HFFc6 (cell line): Measurements from ENCODE around the gene CLTCL1. TPM values are rescaled to one million over a fixed set of nuclear protein-coding genes. Genes with fewer than 3 reads are reported as not detected.

Experiments used
- DNase-seq: peaks from one replicate; pipeline ENCODE4 v3.0.0-alpha.2; 2018
- H3K27ac Mint-ChIP-seq: 2 replicates; pipeline ENCODE4 v1.8.0; 2020; ENCODE audit warnings: mild to moderate bottlenecking, mixed read lengths
- H3K27me3 Mint-ChIP-seq: 2 replicates; pipeline ENCODE4 v1.8.0; 2021; ENCODE audit warnings: mild to moderate bottlenecking, moderate library complexity, mixed read lengths; ENCODE audit not compliant: insufficient read depth
- H3K36me3 Mint-ChIP-seq: 2 replicates; pipeline ENCODE4 v1.8.0; 2021; ENCODE audit warnings: low read depth, mixed read lengths
- H3K4me1 Mint-ChIP-seq: 2 replicates; pipeline ENCODE4 v1.8.0; 2020; ENCODE audit warnings: low read depth, mixed read lengths
- H3K4me3 Mint-ChIP-seq: 2 replicates; pipeline ENCODE4 v1.8.0; 2020; ENCODE audit warnings: mild to moderate bottlenecking, moderate library complexity, mixed read lengths
- H3K9me3 Mint-ChIP-seq: 2 replicates; pipeline ENCODE4 v1.8.0; 2020; ENCODE audit warnings: mild to moderate bottlenecking, mixed read lengths
- total RNA-seq, 6 experiments: library from RNA; stranded (reverse); fragmentation: NEBNext Ultra II Directional; extraction: Animal tissue kit (Norgen Biotek cat#: 25700); gene quantifications; 2 replicates in 1 of 6; 3 replicates in 5 of 6; pipeline ENCODE4 v1.2.3, GENCODE V29; 2021
- TF ChIP-seq, protein P1 (sequence below): fragments of 200-600 bp; sonication (generic); IDR thresholded peaks from 2 replicates; pipeline ENCODE4 v1.5.0; 2021; ENCODE audit warnings: antibody characterized with exemption, mild to moderate bottlenecking

Gene CLTCL1
- total RNA-seq, 6 experiments from 2014 or later, result 6.3 to 9.0 (median 7.3) TPM

DNA sequence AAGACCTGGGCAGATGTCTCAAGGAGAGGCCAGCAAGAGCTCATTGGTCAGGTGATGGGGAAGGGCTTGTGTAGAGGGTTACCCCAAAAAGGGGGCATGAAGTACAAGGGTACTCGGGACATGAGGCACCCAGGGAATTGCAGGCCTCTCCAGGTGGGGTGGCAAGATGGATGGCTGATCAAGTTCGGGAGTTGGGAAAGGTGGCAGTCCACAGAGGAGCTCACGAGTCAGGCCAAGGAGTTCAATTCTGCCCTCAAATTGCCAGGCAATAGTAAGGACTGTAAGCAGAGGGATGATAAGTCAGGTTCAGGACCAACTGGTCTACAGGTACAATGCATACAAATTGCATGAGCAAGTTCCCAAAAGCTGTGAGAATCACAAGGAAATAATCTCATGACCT lies 70.7 kb downstream of the CLTCL1 start:
- no peak overlapping the region for H3K27ac Mint-ChIP-seq
- no peaks in the 10 kb centered on the region for H3K9me3 Mint-ChIP-seq
- H3K27me3 Mint-ChIP-seq, result peaks cover 2% of the 10 kb centered on the region; the same call in 1 of the 2 replicates
- DNase-seq, result no peak
- 0 out of 2 replicates have a peak, but pooled peaks cover 5% of the 10 kb centered on the region for H3K36me3 Mint-ChIP-seq
- H3K4me3 Mint-ChIP-seq, result no peak overlapping the region
- TF ChIP-seq, protein P1, sequence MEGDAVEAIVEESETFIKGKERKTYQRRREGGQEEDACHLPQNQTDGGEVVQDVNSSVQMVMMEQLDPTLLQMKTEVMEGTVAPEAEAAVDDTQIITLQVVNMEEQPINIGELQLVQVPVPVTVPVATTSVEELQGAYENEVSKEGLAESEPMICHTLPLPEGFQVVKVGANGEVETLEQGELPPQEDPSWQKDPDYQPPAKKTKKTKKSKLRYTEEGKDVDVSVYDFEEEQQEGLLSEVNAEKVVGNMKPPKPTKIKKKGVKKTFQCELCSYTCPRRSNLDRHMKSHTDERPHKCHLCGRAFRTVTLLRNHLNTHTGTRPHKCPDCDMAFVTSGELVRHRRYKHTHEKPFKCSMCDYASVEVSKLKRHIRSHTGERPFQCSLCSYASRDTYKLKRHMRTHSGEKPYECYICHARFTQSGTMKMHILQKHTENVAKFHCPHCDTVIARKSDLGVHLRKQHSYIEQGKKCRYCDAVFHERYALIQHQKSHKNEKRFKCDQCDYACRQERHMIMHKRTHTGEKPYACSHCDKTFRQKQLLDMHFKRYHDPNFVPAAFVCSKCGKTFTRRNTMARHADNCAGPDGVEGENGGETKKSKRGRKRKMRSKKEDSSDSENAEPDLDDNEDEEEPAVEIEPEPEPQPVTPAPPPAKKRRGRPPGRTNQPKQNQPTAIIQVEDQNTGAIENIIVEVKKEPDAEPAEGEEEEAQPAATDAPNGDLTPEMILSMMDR, result no peak
- no peaks in the 10 kb centered on the region for H3K4me1 Mint-ChIP-seq

GRCh38 chr22:19218541-19219233 lies 72.8 kb downstream of the CLTCL1 start:
- H3K4me3 Mint-ChIP-seq, result no peak overlapping the region
- no peaks in the 10 kb centered on the region; the same call in 1 of the 2 replicates for H3K4me1 Mint-ChIP-seq
- no peak for DNase-seq
- peaks cover 9% of the 10 kb centered on the region for H3K36me3 Mint-ChIP-seq
- H3K9me3 Mint-ChIP-seq, result no peaks in the 10 kb centered on the region
- peaks cover 2% of the 10 kb centered on the region; the same call in 1 of the 2 replicates for H3K27me3 Mint-ChIP-seq
- TF ChIP-seq, protein P1, result no peak
- no peak overlapping the region for H3K27ac Mint-ChIP-seq

DNA sequence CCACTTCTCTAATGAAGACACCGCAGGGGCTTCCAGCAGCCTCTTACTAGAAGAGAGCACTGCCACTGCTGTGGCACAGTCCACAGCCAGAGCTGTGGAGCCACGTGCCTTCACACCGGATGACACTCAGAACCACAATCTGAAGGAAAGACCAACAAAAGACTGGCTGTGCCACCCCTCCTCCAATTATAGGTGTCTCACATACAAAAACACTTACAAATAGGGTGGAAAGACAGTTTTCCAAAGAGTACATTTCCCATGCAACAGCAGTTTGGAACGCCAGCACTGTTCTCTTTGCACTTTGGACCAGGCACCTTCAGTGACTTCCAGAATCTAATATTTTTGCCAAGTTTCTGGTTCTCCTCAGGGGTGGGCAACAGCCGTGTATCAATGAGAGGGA lies 74.9 kb downstream of the CLTCL1 start:
- TF ChIP-seq, protein P1, result no peak
- H3K4me3 Mint-ChIP-seq, result no peak overlapping the region
- H3K36me3 Mint-ChIP-seq, result peaks cover 5% of the 10 kb centered on the region
- H3K27ac Mint-ChIP-seq, result no peak overlapping the region
- H3K4me1 Mint-ChIP-seq, result no peaks in the 10 kb centered on the region; the same call in 1 of the 2 replicates
- DNase-seq, result no peak
- no peaks in the 10 kb centered on the region for H3K9me3 Mint-ChIP-seq
- H3K27me3 Mint-ChIP-seq, result peaks cover 2% of the 10 kb centered on the region; the same call in 1 of the 2 replicates

GRCh38 chr22:19215360-19215759 lies 76.2 kb downstream of the CLTCL1 start:
- H3K27ac Mint-ChIP-seq, result no peak overlapping the region
- no peaks in the 10 kb centered on the region for H3K27me3 Mint-ChIP-seq
- H3K9me3 Mint-ChIP-seq, result no peaks in the 10 kb centered on the region
- TF ChIP-seq, protein P1, result no peak
- H3K4me3 Mint-ChIP-seq, result no peak overlapping the region
- H3K4me1 Mint-ChIP-seq, result no peaks in the 10 kb centered on the region; the same call in 1 of the 2 replicates
- DNase-seq, result no peak
- peaks cover 5% of the 10 kb centered on the region for H3K36me3 Mint-ChIP-seq

DNA sequence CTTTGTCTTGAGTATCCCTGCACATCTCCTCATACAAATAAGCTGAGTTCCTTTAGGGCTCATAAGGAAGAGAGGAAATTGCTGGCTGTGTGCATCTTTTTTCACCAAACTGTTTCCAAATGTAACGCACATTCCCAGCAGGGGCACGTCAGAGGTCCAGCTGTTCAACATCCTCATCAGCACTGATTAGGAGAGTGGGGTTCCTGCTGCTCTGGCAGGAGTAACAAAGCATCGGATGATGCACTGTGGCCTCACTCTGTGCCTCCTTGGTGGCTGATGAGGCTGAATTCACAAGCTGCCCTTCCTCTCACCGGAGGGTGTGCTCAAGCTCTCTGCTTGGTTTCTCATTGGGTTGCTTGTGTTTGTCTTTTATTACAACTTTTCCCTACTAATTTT lies 77.4 kb downstream of the CLTCL1 start:
- Mint-ChIP-seq H3K9me3 (no peaks in the 10 kb centered on the region), H3K27ac (no peak overlapping the region), H3K27me3 (no peaks in the 10 kb centered on the region), H3K36me3 (peaks cover 10% of the 10 kb centered on the region), H3K4me3 (no peak overlapping the region), H3K4me1 (no peaks in the 10 kb centered on the region; the same call in 1 of the 2 replicates)
- TF ChIP-seq, protein P1, result no peak
- DNase-seq, result no peak
